WTC11 (cell line): ENCODE results near the gene OR13F1. TPM values are rescaled to one million over a fixed set of nuclear protein-coding genes. Genes with fewer than 3 reads are reported as not detected.

Source experiments
- ATAC-seq: fragments of 200-7000 bp; cut with Tn5 transposase; 2 replicates; pipeline ENCODE4 v1.10.0; 2021; ENCODE audit warnings: mild to moderate bottlenecking, moderate library complexity
- CTCF ChIA-PET: fragments of 300-600 bp; sonication (Branson Sonifier 250); formaldehyde crosslinking; loops from one replicate; lab custom pipeline; 2021; ENCODE audit warnings: antibody characterized with exemption; lab: Charles Lee
- POLR2A ChIA-PET: fragments of 350-600 bp; sonication (Branson Sonifier 250); formaldehyde crosslinking; loops from one replicate; lab custom pipeline; 2021; ENCODE audit warnings: antibody characterized with exemption; lab: Charles Lee
- DNase-seq: peaks from one replicate; pipeline ENCODE4 v3.0.0; 2021; ENCODE audit warnings: low spot score
- H3K27ac Mint-ChIP-seq: 2 replicates; pipeline ENCODE4 v1.8.0; 2021; ENCODE audit warnings: mixed read lengths
- H3K27me3 Mint-ChIP-seq: 2 replicates; pipeline ENCODE4 v1.8.0; 2021; ENCODE audit warnings: low read depth, mild to moderate bottlenecking, moderate library complexity, mixed read lengths
- H3K36me3 Mint-ChIP-seq: 2 replicates; pipeline ENCODE4 v1.8.0; 2021; ENCODE audit warnings: mixed read lengths
- H3K4me1 Mint-ChIP-seq: 2 replicates; pipeline ENCODE4 v1.8.0; 2022; ENCODE audit warnings: mixed read lengths
- H3K4me3 Mint-ChIP-seq: 2 replicates; pipeline ENCODE4 v1.8.0; 2021; ENCODE audit warnings: mild to moderate bottlenecking, moderate library complexity, mixed read lengths
- H3K9me3 Mint-ChIP-seq: 2 replicates; pipeline ENCODE4 v1.8.0; 2021; ENCODE audit warnings: mixed read lengths
- CDX4 ChIP-seq: fragments of 250-450 bp; sonication (Bioruptor Pico); IDR thresholded peaks from 2 replicates; pipeline ENCODE4 v1.9.0; 2021; ENCODE audit warnings: moderate library complexity, mild to moderate bottlenecking, inconsistent platforms, borderline replicate concordance
- EMX1 ChIP-seq: fragments of 250-450 bp; sonication (Bioruptor Pico); IDR thresholded peaks from 2 replicates; pipeline ENCODE4 v1.8.0; 2021; ENCODE audit warnings: mild to moderate bottlenecking
- ESRRA ChIP-seq: sonication (generic); formaldehyde crosslinking; IDR thresholded peaks from 2 replicates; pipeline ENCODE4 v1.8.1; 2022; ENCODE audit warnings: mild to moderate bottlenecking, missing genetic modification reagents, borderline replicate concordance
- JAZF1 ChIP-seq: fragments of 250-450 bp; sonication (Bioruptor Pico); IDR thresholded peaks from 2 replicates; pipeline ENCODE4 v1.9.0; 2021; ENCODE audit warnings: moderate library complexity, mild to moderate bottlenecking, inconsistent platforms
- JUN ChIP-seq: sonication (generic); formaldehyde crosslinking; IDR thresholded peaks from 2 replicates; pipeline ENCODE4 v1.8.0; 2023; ENCODE audit warnings: mild to moderate bottlenecking, missing genetic modification reagents
- SOX15 ChIP-seq: fragments of 250-450 bp; sonication (Bioruptor Pico); IDR thresholded peaks from 2 replicates; pipeline ENCODE4 v1.9.0; 2021; ENCODE audit warnings: mild to moderate bottlenecking
- ZMAT4 ChIP-seq: fragments of 250-450 bp; sonication (Bioruptor Pico); IDR thresholded peaks from 2 replicates; pipeline ENCODE4 v1.9.0; 2021; ENCODE audit warnings: mild to moderate bottlenecking
- ZNF232 ChIP-seq: sonication (generic); formaldehyde crosslinking; IDR thresholded peaks from 2 replicates; pipeline ENCODE4 v1.8.0; 2022; ENCODE audit warnings: mild to moderate bottlenecking, missing genetic modification reagents
- ZNF263 ChIP-seq: sonication (generic); formaldehyde crosslinking; IDR thresholded peaks from 2 replicates; pipeline ENCODE4 v1.8.1; 2022; ENCODE audit warnings: low read depth, mild to moderate bottlenecking, moderate library complexity, missing genetic modification reagents
- ZNF396 ChIP-seq: fragments of 250-450 bp; sonication (Bioruptor Pico); IDR thresholded peaks from 2 replicates; pipeline ENCODE4 v1.8.0; 2021; ENCODE audit warnings: mild to moderate bottlenecking, moderate library complexity, borderline replicate concordance
- ZNF416 ChIP-seq: fragments of 250-450 bp; sonication (Bioruptor Pico); IDR thresholded peaks from 2 replicates; pipeline ENCODE4 v1.9.0; 2021; ENCODE audit warnings: mild to moderate bottlenecking, inconsistent platforms
- ZNF423 ChIP-seq: fragments of 250-450 bp; sonication (Bioruptor Pico); IDR thresholded peaks from 2 replicates; pipeline ENCODE4 v2.1.2; 2022; ENCODE audit warnings: mild to moderate bottlenecking, moderate library complexity
- ZSCAN18 ChIP-seq: fragments of 250-450 bp; sonication (Bioruptor Pico); IDR thresholded peaks from 2 replicates; pipeline ENCODE4 v2.1.2; 2022; ENCODE audit warnings: mild to moderate bottlenecking, moderate library complexity
- total RNA-seq: library from RNA; stranded (reverse); gene quantifications from 3 replicates; pipeline ENCODE4 v1.2.3, GENCODE V29; 2021
- TF ChIP-seq, protein P1 (sequence below): fragments of 250-450 bp; sonication (Bioruptor Pico); conservative IDR thresholded peaks from 2 replicates; pipeline ENCODE4 v1.9.0; 2021; ENCODE audit warnings: mild to moderate bottlenecking
- TF ChIP-seq, protein P2 (sequence below): sonication (generic); formaldehyde crosslinking; IDR thresholded peaks from 2 replicates; pipeline ENCODE4 v1.8.0; 2022; ENCODE audit warnings: mild to moderate bottlenecking, missing genetic modification reagents
- TF ChIP-seq, protein P3 (sequence below): sonication (generic); formaldehyde crosslinking; conservative IDR thresholded peaks from 2 replicates; pipeline ENCODE4 v1.8.1; 2023; ENCODE audit warnings: mild to moderate bottlenecking, low read depth, missing genetic modification reagents, moderate library complexity
- TF ChIP-seq, protein P4 (sequence below): sonication (generic); formaldehyde crosslinking; IDR thresholded peaks from 2 replicates; pipeline ENCODE4 v1.8.1; 2022; ENCODE audit warnings: missing genetic modification reagents, borderline replicate concordance

The OR13F1 gene
- total RNA-seq, 1 experiment from 2014 or later: not detected

- no peak for TF ChIP-seq JAZF1 (CRISPR knock-in tag)
- TF ChIP-seq, protein P1, sequence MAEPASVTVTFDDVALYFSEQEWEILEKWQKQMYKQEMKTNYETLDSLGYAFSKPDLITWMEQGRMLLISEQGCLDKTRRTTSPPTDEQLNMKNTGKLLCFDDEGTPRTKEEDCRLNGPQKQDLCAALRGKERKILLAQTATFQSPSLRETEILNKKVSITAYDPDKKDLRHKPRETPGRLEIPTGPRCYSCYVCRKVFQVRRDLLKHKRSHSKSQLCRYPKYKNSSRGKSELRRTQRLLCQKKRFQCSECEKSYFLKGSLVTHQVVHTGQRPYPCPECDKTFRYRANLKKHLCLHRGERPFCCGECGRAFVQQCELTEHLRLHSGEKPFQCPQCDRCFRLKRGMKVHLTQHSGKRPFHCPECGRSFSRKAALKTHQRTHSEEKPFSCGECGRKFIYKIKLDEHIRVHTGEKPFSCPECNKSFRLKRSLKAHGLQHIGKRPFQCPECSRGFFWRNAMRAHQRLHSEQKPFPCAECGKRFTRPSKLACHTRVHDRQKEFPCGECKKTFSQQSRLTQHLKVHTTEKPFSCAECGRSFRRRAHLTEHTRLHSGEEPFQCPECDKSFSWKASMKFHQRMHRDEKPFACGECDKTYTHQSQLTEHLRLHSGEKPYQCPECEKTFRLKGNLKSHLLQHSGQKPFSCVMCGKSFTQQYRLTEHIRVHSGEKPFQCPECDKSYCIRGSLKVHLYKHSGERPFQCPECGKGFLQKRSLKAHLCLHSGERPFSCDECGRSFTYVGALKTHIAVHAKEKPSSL (CRISPR knock-in tag): no peak
- no peak for TF ChIP-seq ESRRA (CRISPR knock-in tag)
- no peak for TF ChIP-seq CDX4 (CRISPR knock-in tag)
- TF ChIP-seq, protein P2, sequence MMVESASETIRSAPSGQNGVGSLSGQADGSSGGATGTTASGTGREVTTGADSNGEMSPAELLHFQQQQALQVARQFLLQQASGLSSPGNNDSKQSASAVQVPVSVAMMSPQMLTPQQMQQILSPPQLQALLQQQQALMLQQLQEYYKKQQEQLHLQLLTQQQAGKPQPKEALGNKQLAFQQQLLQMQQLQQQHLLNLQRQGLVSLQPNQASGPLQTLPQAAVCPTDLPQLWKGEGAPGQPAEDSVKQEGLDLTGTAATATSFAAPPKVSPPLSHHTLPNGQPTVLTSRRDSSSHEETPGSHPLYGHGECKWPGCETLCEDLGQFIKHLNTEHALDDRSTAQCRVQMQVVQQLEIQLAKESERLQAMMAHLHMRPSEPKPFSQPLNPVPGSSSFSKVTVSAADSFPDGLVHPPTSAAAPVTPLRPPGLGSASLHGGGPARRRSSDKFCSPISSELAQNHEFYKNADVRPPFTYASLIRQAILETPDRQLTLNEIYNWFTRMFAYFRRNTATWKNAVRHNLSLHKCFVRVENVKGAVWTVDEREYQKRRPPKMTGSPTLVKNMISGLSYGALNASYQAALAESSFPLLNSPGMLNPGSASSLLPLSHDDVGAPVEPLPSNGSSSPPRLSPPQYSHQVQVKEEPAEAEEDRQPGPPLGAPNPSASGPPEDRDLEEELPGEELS (CRISPR knock-in tag): no peak
- TF ChIP-seq, protein P3, sequence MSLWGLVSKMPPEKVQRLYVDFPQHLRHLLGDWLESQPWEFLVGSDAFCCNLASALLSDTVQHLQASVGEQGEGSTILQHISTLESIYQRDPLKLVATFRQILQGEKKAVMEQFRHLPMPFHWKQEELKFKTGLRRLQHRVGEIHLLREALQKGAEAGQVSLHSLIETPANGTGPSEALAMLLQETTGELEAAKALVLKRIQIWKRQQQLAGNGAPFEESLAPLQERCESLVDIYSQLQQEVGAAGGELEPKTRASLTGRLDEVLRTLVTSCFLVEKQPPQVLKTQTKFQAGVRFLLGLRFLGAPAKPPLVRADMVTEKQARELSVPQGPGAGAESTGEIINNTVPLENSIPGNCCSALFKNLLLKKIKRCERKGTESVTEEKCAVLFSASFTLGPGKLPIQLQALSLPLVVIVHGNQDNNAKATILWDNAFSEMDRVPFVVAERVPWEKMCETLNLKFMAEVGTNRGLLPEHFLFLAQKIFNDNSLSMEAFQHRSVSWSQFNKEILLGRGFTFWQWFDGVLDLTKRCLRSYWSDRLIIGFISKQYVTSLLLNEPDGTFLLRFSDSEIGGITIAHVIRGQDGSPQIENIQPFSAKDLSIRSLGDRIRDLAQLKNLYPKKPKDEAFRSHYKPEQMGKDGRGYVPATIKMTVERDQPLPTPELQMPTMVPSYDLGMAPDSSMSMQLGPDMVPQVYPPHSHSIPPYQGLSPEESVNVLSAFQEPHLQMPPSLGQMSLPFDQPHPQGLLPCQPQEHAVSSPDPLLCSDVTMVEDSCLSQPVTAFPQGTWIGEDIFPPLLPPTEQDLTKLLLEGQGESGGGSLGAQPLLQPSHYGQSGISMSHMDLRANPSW (CRISPR knock-in tag): no peak
- no peak for TF ChIP-seq ZNF396 (CRISPR knock-in tag)
These were observed 623 bp upstream of the OR13F1 start (continued) for GRCh38 chr9:104503440-104503839.

DNA sequence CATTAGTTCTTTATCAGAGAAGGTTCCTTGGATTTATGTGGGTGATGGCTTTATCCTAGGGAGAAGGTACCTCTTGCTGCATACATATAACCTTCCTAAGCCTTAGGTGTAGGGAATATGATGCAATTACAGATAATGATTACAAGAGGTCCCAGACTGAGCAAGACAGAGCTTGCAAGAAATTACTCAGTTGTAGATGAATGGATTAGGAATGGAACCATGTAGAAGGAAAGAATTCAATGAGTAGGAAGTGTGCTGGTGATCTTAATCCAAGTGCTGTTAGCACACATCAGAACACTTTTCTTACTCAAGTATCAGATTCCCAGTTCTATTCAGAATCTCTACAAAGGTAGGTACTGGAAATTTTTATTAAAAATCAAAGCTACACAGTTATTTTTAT lies 2.5 kb downstream of the OR13F1 start:
- H3K27me3 Mint-ChIP-seq: no peaks in the 10 kb centered on the region

GRCh38 chr9:104514901-104515300 lies 10.8 kb downstream of the OR13F1 start:
- POLR2A ChIA-PET: no interaction called here
- H3K4me1 Mint-ChIP-seq: no peaks in the 10 kb centered on the region
- CTCF ChIA-PET: no interaction called here
- H3K9me3 Mint-ChIP-seq: 0 out of 2 replicates have a peak, but pooled peaks cover 3% of the 10 kb centered on the region
- H3K36me3 Mint-ChIP-seq: no peaks in the 10 kb centered on the region
- no peak overlapping the region for H3K4me3 Mint-ChIP-seq
- H3K27me3 Mint-ChIP-seq: no peaks in the 10 kb centered on the region
- DNase-seq (no peak), ATAC-seq (no peak)
- no peak overlapping the region for H3K27ac Mint-ChIP-seq
- no peak for TF ChIP-seq EMX1
- no peak for TF ChIP-seq ZSCAN18 (CRISPR knock-in tag)
- no peak for TF ChIP-seq ZNF263 (CRISPR knock-in tag)
- TF ChIP-seq ZNF416 (CRISPR knock-in tag): no peak
- TF ChIP-seq SOX15 (CRISPR knock-in tag): no peak
- TF ChIP-seq CDX4 (CRISPR knock-in tag): no peak
- TF ChIP-seq ESRRA (CRISPR knock-in tag): no peak
- no peak for TF ChIP-seq ZMAT4
- TF ChIP-seq JUN (CRISPR knock-in tag): no peak
- no peak for TF ChIP-seq ZNF232
- TF ChIP-seq, protein P4, sequence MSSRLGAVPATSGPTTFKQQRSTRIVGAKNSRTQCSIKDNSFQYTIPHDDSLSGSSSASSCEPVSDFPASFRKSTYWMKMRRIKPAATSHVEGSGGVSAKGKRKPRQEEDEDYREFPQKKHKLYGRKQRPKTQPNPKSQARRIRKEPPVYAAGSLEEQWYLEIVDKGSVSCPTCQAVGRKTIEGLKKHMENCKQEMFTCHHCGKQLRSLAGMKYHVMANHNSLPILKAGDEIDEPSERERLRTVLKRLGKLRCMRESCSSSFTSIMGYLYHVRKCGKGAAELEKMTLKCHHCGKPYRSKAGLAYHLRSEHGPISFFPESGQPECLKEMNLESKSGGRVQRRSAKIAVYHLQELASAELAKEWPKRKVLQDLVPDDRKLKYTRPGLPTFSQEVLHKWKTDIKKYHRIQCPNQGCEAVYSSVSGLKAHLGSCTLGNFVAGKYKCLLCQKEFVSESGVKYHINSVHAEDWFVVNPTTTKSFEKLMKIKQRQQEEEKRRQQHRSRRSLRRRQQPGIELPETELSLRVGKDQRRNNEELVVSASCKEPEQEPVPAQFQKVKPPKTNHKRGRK (CRISPR knock-in tag): no peak

More for the DNA sequence above, 2.5 kb downstream of the OR13F1 start:
- Mint-ChIP-seq H3K27ac (no peak overlapping the region), H3K9me3 (no peaks in the 10 kb centered on the region), H3K4me3 (no peak overlapping the region), H3K36me3 (no peaks in the 10 kb centered on the region), H3K4me1 (no peaks in the 10 kb centered on the region)
- ATAC-seq (no peak), DNase-seq (no peak)
- CTCF ChIA-PET: no interaction called here
- POLR2A ChIA-PET: no interaction called here
- no peak for TF ChIP-seq ZNF423 (CRISPR knock-in tag)
- TF ChIP-seq, protein P1 (CRISPR knock-in tag): no peak
- TF ChIP-seq JUN (CRISPR knock-in tag): no peak
